ENCODE data around the gene NDRG2.
"Not testable (repeated sequence)": the region's sequence is repeated elsewhere in the genome, so short reads cannot be mapped to it uniquely, and the experiment has no call there.

NDRG2 gene

GRCh38 chr14:21003788-21004346, 21.0 kb downstream of the NDRG2 start:
- DNase-seq, result no peak

DNA sequence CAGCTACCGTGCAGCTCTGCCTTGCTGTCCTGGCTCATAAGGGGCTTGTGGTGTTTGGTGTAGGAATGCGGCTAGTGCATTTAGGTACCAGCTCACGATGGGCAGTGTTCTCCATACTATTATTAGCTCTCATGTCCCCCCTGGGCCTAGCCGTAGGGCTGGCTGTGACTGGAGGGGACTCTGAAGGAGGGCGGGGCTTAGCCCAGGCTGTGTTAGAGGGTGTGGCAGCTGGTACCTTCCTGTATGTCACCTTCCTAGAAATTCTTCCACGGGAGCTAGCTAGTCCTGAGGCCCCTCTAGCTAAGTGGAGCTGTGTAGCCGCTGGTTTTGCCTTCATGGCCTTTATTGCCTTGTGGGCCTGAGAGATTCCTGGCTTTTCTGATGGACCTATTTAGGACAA, 23.6 kb downstream of the NDRG2 start:
- DNase-seq, result no peak

DNA sequence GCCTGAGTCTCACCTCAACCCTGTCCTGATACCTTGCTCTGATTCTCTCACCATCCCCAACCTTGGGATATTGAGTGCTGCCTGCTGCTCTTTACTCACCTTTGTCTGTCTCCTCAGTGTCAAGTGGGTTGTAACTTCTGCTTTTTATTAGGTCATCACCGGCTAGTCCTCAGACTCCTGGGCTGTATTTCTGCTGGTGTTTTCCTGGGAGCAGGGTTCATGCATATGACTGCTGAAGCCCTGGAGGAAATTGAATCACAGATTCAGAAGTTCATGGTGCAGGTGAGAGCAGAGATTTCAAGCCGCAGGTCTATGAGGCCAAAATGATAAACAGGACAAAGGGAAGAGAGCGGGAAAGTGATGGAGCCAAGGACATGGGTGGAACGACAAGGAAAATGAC, 25.3 kb downstream of the NDRG2 start:
- no peak for DNase-seq

DNA sequence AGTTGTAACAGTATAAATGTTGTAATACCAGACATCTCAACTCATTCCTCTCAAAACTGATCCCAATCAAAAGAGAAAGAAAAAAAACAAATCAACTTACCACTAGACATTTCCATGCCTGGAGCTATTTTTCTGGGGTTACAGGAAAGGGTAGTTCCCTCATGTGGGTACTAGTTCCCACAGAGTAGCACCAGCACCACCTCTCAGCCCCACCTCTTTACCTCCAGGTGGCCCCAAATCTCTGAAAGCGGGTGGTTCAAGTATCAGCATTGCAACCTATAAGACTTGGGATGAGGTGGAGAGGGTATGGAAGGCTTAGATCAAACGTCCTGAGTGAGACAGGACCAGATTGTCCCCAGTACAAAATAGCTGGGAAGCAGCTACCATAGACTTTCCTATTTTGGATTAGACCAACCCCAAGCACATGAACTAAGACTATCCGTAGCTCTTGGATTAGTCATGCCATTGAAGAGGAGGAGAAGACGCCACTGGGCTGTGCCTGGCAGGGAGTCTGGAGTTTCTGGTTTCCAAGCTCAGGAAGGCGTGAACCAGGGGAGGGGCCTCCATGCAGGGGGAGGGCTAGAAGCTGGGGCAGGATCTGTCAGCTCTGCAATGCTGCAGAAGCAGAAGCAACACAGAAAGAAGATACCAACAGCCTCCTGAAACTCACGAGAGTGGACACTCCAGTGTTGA, 26.0 kb downstream of the NDRG2 start, which contains the start of gene SLC39A2:
Gene SLC39A2, plus strand, starts transcription at position 620 of the 693 bp plus-strand sequence. CDS start 154 bp downstream, outside the sequence.
- DNase-seq, result no peak

- DNase-seq, result no peak
Observed at GRCh38 chr14:20998139-20998538, 26.7 kb downstream of the NDRG2 start.

- no peak for DNase-seq
Observed at GRCh38 chr14:20997564-20997963, 27.3 kb downstream of the NDRG2 start.

GRCh38 chr14:20997115-20997514, 27.7 kb downstream of the NDRG2 start:
- no peak for DNase-seq

DNA sequence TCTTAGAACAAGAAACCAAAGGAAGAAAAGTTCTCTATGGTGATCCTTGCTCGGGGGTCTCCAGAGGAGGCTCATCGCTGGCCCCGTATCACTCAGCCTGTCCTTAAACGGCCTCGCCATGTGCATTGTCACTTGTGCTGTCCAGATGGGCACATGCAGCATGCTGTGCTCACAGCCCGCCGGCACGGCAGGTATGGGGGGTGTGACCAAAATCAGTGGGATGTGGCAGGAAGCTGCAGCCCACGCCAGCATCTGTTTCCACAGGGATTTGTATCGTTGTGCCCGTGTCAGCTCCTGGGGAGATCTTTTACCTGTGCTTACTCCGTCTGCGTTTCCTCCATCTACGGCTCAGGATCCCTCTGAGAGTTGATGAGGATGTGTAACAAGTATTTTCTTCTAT, 28.3 kb downstream of the NDRG2 start:
- DNase-seq, result no peak

GRCh38 chr14:20989787-20990600, 34.9 kb downstream of the NDRG2 start, which contains the start of gene METTL17:
Gene METTL17, plus strand, starts transcription at chr14:20989980. Its CDS starts 23 bp downstream, at chr14:20990003.
- peak; percentile 64 for DNase-seq

GRCh38 chr14:20989471-20989786, 35.4 kb downstream of the NDRG2 start:
- DNase-seq, result no peak

DNA sequence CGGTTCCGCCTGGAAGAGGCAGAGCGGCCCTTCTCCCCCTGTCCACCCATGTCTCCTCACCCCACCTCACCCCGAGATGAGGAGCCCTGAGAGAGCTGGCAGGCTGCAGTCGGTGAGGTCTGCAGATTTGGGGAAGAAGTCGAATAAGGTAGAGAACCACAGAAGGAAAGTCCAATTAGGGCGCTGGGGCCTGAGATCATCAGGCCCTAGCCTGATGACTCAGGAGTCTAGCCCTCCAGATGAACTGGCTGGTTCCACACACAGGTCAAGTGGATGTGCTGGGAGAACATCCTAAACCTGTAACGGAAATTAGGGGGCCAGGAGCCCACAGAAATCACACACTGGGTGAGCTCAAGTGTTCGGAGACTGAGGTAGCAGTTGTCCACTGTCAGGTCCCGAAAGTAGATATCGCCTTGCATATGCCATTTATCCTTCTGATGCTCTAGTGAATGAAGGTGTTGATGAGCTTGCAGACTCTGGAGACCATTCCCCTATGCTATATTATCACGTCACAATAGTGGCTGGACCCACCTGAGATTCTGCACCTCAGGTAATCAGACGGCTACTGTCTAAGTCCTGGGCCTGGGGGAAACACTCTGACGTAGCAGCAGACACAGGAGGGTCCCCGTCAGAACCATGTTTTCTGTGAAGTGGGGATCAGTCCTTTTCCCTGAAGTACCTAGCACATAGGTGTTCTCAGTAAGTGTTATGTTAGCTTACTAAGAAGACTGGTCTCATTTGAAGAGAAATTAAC, 36.0 kb downstream of the NDRG2 start:
- DNase-seq, result no peak

DNA sequence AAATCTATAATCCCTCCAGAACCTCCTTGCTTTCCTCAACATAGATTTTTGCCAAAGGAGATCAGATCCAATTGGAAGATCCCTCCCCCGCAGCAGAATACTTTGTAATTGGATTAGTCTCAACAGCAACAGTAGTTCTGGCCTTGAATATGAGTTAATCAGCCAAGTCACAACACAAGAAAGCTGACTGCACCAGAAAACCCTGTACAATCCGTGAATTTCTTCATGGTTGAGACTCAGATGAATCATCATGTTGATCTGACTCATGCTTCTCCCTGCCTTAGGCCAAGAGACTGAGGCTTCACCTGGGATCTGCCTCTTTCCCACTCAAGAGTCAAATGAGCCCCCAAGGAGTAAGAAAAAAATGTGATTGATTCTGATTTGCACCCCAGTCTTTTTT, 38.0 kb downstream of the NDRG2 start:
- no peak for DNase-seq

DNA sequence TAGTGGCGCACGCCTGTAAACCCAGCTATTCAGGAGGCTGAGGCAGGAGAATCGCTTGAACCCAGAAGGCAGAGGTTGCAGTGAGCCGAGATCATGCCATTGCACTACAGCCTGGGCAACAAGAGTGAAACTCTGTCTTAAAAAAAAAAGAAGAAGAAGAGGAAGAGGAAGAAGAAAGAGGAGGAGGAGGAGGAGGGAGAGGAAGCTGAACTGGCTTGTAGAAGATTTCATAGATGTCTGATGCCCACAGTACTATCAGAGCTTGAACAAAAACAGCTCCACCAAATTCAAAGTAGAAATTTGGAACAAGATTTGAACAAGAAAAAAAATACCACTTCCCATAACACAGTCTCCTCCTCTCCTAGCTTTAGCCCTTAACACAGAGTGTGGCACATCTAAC, 39.2 kb downstream of the NDRG2 start:
- DNase-seq, result not testable (repeated sequence)

GRCh38 chr14:20982646-20983369, 42.1 kb downstream of the NDRG2 start:
- DNase-seq, result no peak

DNA sequence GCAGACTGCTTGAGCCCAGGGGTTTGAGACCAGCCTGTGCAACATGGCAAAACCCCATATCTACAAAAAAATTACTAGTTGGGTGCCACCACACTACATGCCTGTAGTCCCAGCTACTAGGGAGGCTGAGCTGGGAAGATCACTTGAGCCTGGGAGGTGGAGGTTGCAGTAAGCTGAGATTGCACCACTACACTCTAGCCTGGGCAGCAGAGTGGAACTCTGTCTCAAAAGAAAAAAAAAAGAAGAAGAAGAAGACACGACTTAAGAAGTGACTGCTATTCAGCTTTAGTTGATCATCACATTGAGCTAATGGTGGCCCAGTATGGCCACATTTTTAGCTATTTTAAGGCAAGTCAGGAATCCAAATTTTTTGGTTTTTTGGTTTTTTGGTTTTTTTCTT, 44.0 kb downstream of the NDRG2 start:
- DNase-seq, result no peak

- DNase-seq, result no peak
Observed at GRCh38 chr14:20978687-20979086, 46.2 kb downstream of the NDRG2 start.

GRCh38 chr14:20976291-20976690, 48.6 kb downstream of the NDRG2 start:
- DNase-seq, result no peak

GRCh38 chr14:20973501-20973900, 51.4 kb downstream of the NDRG2 start:
- DNase-seq, result no peak

GRCh38 chr14:20971705-20972021, 53.2 kb downstream of the NDRG2 start:
- no peak for DNase-seq

- DNase-seq, result peak; percentile 67
Observed at GRCh38 chr14:20970983-20971704, 53.7 kb downstream of the NDRG2 start.

- no peak for DNase-seq
Observed at GRCh38 chr14:20970647-20970982, 54.2 kb downstream of the NDRG2 start.

DNA sequence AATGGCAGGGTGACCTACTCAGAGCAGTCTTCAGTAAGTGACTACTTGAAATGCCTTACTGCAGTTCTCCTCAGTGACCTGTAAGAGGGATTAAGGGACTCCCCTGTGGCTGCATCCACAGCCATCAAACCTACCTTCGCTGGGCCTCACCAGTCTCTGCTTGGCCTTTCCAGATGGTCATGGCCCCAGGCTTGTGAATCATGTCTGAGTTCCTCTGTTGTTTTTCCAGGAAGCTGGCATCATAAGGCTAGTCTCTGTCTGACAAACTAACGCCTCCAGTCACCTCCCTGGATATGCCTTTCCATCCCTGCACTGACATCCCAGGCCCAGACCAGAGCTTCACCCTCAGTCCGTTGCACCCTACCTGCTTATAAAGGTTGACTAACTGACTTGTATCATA, 55.5 kb downstream of the NDRG2 start:
- no peak for DNase-seq
